Measurements from ENCODE around the gene DOHH. TPM values are rescaled to one million over a fixed set of nuclear protein-coding genes. Genes with fewer than 3 reads are reported as not detected.
A peak's percentile ranks its signal among the peaks of the same experiment; 100 is the strongest.

DOHH gene, protein sequence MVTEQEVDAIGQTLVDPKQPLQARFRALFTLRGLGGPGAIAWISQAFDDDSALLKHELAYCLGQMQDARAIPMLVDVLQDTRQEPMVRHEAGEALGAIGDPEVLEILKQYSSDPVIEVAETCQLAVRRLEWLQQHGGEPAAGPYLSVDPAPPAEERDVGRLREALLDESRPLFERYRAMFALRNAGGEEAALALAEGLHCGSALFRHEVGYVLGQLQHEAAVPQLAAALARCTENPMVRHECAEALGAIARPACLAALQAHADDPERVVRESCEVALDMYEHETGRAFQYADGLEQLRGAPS
- 9.3 TPM for polyA plus RNA-seq (2013, experiment 1 of 2)
- polyA plus RNA-seq (2013, experiment 2 of 2) = 9.4 TPM

DNA sequence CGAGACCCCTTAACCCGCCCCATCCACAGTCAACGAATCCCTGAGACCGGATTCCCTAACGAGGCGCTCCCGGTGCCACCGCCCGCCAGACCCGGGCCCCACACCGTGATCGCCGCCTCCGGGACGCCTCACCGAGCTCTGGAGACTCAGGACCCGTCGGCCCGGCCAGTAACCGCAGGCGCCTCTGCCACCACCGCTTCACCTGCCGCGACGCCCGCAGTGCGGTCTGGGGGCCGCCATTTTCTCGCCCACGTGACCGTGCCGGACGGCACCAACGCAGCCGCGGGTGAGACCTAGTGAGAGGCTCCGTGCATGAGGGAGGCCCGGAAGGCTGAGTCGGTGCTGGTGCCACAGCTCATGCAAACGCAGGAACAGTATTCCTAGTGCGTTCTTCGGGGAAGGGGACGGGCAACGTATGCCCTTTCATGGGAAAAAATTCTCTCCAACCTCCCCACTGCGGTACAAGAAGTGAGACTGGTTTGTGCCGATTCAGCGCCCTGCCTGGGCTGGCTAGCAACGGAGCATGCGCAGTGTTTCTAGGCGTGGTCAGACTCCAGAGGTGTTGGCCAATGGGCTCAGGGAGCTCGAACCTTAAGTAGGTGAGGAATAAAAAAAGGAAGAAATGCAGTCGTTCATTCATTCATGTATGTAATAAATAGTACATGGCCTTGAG lies at the start of gene DOHH:
TSS of gene DOHH (minus strand) at position 246 of the 673 bp plus-strand sequence. CDS start 3,860 bp downstream, outside the sequence.
- Histone ChIP-seq H3K27me3 (ENCODE audit: insufficient read depth, low read length, poor library complexity) (no peaks in the 10 kb centered on the region), H3K4me3 (ENCODE audit: low read length) (peak within 1 kb of the TSS; percentile 61), H3K4me1 (ENCODE audit: control insufficient read depth, low read depth, low read length) (peaks cover 2% of the 10 kb centered on the region), H3K27ac (ENCODE audit: low read depth, low read length) (peak within 1 kb of the TSS; percentile 3), H2BK5ac (ENCODE audit: low read length) (peak within 1 kb of the TSS; percentile 96), H4K5ac (ENCODE audit: low read length) (peak within 1 kb of the TSS; percentile 98), H3K36me3 (ENCODE audit: control insufficient read depth, insufficient read depth, low read length) (peaks cover 2% of the 10 kb centered on the region), H3K79me2 (ENCODE audit: control insufficient read depth, insufficient read depth, low read length) (peaks cover 18% of the 10 kb centered on the region), H3K79me1 (ENCODE audit: low read length) (peaks cover 11% of the 10 kb centered on the region), H2BK120ac (ENCODE audit: low read depth, low read length) (no peak within 1 kb of the TSS), H2BK15ac (replicated peaks; ENCODE audit: low read depth) (no peak within 1 kb of the TSS), H3K18ac (ENCODE audit: low read length) (peak within 1 kb of the TSS; percentile 62), H2AK5ac (ENCODE audit: low read length) (no peak within 1 kb of the TSS), H3K4me2 (ENCODE audit: low read length) (peak within 1 kb of the TSS; percentile 93), H3K4ac (ENCODE audit: low read depth, low read length) (peak within 1 kb of the TSS; percentile 66), H3K23ac (ENCODE audit: low read length) (peak within 1 kb of the TSS; percentile 98), H3K9ac (ENCODE audit: low read length) (peak within 1 kb of the TSS; percentile 93), H3K56ac (ENCODE audit: low read length) (peak within 1 kb of the TSS; percentile 97), H4K8ac (ENCODE audit: low read depth, low read length) (peak within 1 kb of the TSS; percentile 91)
- DNase-seq = peak; percentile 99
- WGBS (ENCODE audit: extremely low coverage, insufficient coverage, low lambda C conversion rate) = no CpG with 5 or more reads among the region's 52 CpGs

DNA sequence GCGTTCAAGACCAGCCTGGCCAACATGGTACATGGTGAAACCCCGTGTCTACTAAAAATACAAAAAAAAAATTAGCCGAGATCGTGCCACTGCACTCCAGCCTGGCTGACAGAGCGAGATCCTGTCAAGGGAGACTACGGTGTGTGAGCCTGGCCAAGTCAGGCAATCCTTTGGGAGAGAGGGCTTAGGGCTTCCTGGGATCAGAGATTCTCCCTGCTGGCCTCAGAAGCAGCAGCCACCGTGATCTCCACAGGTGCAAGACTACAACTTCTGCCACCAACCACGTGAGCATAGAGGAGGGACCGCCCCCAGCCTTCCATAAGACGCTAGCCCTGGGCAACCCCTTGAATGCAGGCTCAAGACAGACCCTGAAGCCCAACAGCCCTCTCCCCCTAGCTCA lies 49.3 kb upstream of the DOHH start:
- Histone ChIP-seq H3K56ac (ENCODE audit: low read length) (no peak overlapping the region), H4K5ac (ENCODE audit: low read length) (no peak overlapping the region), H2BK15ac (replicated peaks; ENCODE audit: low read depth) (no peak overlapping the region), H3K79me2 (ENCODE audit: control insufficient read depth, insufficient read depth, low read length) (no peaks in the 10 kb centered on the region), H2BK120ac (ENCODE audit: low read depth, low read length) (no peak overlapping the region), H3K27me3 (ENCODE audit: insufficient read depth, low read length, poor library complexity) (no peaks in the 10 kb centered on the region), H3K18ac (ENCODE audit: low read length) (no peak overlapping the region), H2BK5ac (ENCODE audit: low read length) (no peak overlapping the region), H3K9ac (ENCODE audit: low read length) (no peak overlapping the region), H3K4ac (ENCODE audit: low read depth, low read length) (no peak overlapping the region), H3K79me1 (ENCODE audit: low read length) (no peaks in the 10 kb centered on the region), H3K4me2 (ENCODE audit: low read length) (no peak overlapping the region), H4K8ac (ENCODE audit: low read depth, low read length) (no peak overlapping the region), H3K23ac (ENCODE audit: low read length) (no peak overlapping the region), H3K27ac (ENCODE audit: low read depth, low read length) (no peak overlapping the region), H3K36me3 (ENCODE audit: control insufficient read depth, insufficient read depth, low read length) (peaks cover 3% of the 10 kb centered on the region), H2AK5ac (ENCODE audit: low read length) (no peak overlapping the region), H3K4me3 (ENCODE audit: low read length) (no peak overlapping the region), H3K4me1 (ENCODE audit: control insufficient read depth, low read depth, low read length) (no peaks in the 10 kb centered on the region)
- WGBS (ENCODE audit: extremely low coverage, insufficient coverage, low lambda C conversion rate) = no CpG with 5 or more reads among the region's 10 CpGs
- DNase-seq = no peak

DNA sequence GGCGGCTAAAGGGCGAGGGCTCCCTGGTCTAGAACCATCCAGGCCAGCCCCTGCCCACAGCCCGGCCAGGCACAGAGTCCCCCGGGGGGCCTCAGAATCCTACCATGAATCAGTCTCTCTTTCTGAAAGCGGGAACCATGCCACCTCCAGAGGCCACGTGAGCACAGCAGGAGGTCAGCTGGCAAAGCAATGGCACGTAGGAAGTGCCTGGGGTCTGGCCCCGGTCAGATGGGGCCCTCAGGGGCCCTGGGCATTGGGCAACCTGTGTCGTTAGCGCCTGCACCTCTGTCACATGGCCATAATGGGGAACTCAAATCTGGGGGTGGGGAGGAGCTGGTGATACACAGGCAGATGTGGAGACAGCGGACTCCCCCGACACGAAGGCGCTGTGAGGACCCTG lies 48.1 kb upstream of the DOHH start:
- Histone ChIP-seq H2BK15ac (replicated peaks; ENCODE audit: low read depth) (no peak overlapping the region), H3K4me3 (ENCODE audit: low read length) (no peak overlapping the region), H4K5ac (ENCODE audit: low read length) (no peak overlapping the region), H3K18ac (ENCODE audit: low read length) (no peak overlapping the region), H3K79me1 (ENCODE audit: low read length) (no peaks in the 10 kb centered on the region), H3K27ac (ENCODE audit: low read depth, low read length) (no peak overlapping the region), H3K4me2 (ENCODE audit: low read length) (no peak overlapping the region), H3K36me3 (ENCODE audit: control insufficient read depth, insufficient read depth, low read length) (peaks cover 3% of the 10 kb centered on the region), H2BK120ac (ENCODE audit: low read depth, low read length) (no peak overlapping the region), H3K4ac (ENCODE audit: low read depth, low read length) (no peak overlapping the region), H3K9ac (ENCODE audit: low read length) (no peak overlapping the region), H4K8ac (ENCODE audit: low read depth, low read length) (no peak overlapping the region), H2AK5ac (ENCODE audit: low read length) (no peak overlapping the region), H3K79me2 (ENCODE audit: control insufficient read depth, insufficient read depth, low read length) (no peaks in the 10 kb centered on the region), H2BK5ac (ENCODE audit: low read length) (no peak overlapping the region), H3K27me3 (ENCODE audit: insufficient read depth, low read length, poor library complexity) (no peaks in the 10 kb centered on the region), H3K4me1 (ENCODE audit: control insufficient read depth, low read depth, low read length) (no peaks in the 10 kb centered on the region), H3K23ac (ENCODE audit: low read length) (no peak overlapping the region), H3K56ac (ENCODE audit: low read length) (no peak overlapping the region)
- no peak for DNase-seq
- no CpG with 5 or more reads among the region's 14 CpGs for WGBS (ENCODE audit: extremely low coverage, insufficient coverage, low lambda C conversion rate)

DNA sequence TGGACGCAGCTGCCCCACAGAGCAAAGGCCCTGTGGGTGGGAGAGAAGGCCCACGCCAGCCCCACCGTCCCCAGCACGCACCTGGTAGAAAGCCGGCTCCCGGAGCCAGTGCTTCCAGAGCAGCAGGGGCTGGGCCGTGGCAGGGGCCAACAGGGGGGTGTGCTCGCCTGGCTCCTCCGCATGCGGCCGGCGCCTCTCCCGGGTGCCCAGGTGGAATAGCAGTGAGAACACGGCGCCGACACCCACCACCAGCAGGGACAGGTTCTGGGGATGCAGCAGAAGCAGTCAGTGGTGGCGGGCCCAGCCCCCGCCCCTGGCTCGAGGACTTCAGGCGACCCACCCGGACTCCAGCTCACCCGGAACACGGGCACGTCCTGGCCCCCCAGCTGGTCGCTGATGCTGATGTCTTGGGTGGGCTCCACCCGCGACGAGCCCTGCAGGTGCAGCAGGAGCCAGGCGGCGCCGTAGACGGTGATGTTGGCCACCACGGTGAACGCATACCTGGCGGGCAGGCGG lies 47.4 kb upstream of the DOHH start:
- Histone ChIP-seq H4K5ac (ENCODE audit: low read length) (no peak overlapping the region), H3K4ac (ENCODE audit: low read depth, low read length) (no peak overlapping the region), H3K79me1 (ENCODE audit: low read length) (no peaks in the 10 kb centered on the region), H3K18ac (ENCODE audit: low read length) (no peak overlapping the region), H3K23ac (ENCODE audit: low read length) (no peak overlapping the region), H3K27me3 (ENCODE audit: insufficient read depth, low read length, poor library complexity) (no peaks in the 10 kb centered on the region), H2AK5ac (ENCODE audit: low read length) (no peak overlapping the region), H3K79me2 (ENCODE audit: control insufficient read depth, insufficient read depth, low read length) (no peaks in the 10 kb centered on the region), H2BK5ac (ENCODE audit: low read length) (no peak overlapping the region), H2BK15ac (replicated peaks; ENCODE audit: low read depth) (no peak overlapping the region), H3K36me3 (ENCODE audit: control insufficient read depth, insufficient read depth, low read length) (peaks cover 3% of the 10 kb centered on the region), H3K56ac (ENCODE audit: low read length) (no peak overlapping the region), H4K8ac (ENCODE audit: low read depth, low read length) (no peak overlapping the region), H3K4me1 (ENCODE audit: control insufficient read depth, low read depth, low read length) (no peaks in the 10 kb centered on the region), H3K9ac (ENCODE audit: low read length) (no peak overlapping the region), H3K27ac (ENCODE audit: low read depth, low read length) (no peak overlapping the region), H2BK120ac (ENCODE audit: low read depth, low read length) (no peak overlapping the region), H3K4me2 (ENCODE audit: low read length) (no peak overlapping the region), H3K4me3 (ENCODE audit: low read length) (no peak overlapping the region)
- no peak for DNase-seq
- no CpG with 5 or more reads among the region's 36 CpGs for WGBS (ENCODE audit: extremely low coverage, insufficient coverage, low lambda C conversion rate)

GRCh38 chr19:3547301-3547731 lies 46.8 kb upstream of the DOHH start:
- no peak overlapping the region for H3K4me2 ChIP-seq (ENCODE audit: low read length)
- no peak overlapping the region for H2BK120ac ChIP-seq (ENCODE audit: low read depth, low read length)
- H3K36me3 ChIP-seq (ENCODE audit: control insufficient read depth, insufficient read depth, low read length) = peaks cover 3% of the 10 kb centered on the region
- no peak overlapping the region for H3K18ac ChIP-seq (ENCODE audit: low read length)
- H3K4ac ChIP-seq (ENCODE audit: low read depth, low read length) = no peak overlapping the region
- H3K9ac ChIP-seq (ENCODE audit: low read length) = no peak overlapping the region
- no peak overlapping the region for H2BK15ac ChIP-seq (replicated peaks; ENCODE audit: low read depth)
- H3K23ac ChIP-seq (ENCODE audit: low read length) = no peak overlapping the region
- no peak overlapping the region for H4K8ac ChIP-seq (ENCODE audit: low read depth, low read length)
- no peak overlapping the region for H3K4me3 ChIP-seq (ENCODE audit: low read length)
- peak; percentile 20 for DNase-seq
- no peaks in the 10 kb centered on the region for H3K27me3 ChIP-seq (ENCODE audit: insufficient read depth, low read length, poor library complexity)
- no peak overlapping the region for H4K5ac ChIP-seq (ENCODE audit: low read length)
- no peaks in the 10 kb centered on the region for H3K79me2 ChIP-seq (ENCODE audit: control insufficient read depth, insufficient read depth, low read length)
- no peak overlapping the region for H3K56ac ChIP-seq (ENCODE audit: low read length)
- no CpG with 5 or more reads among the region's 15 CpGs for WGBS (ENCODE audit: extremely low coverage, insufficient coverage, low lambda C conversion rate)
- H2BK5ac ChIP-seq (ENCODE audit: low read length) = no peak overlapping the region
- H3K79me1 ChIP-seq (ENCODE audit: low read length) = no peaks in the 10 kb centered on the region
- no peaks in the 10 kb centered on the region for H3K4me1 ChIP-seq (ENCODE audit: control insufficient read depth, low read depth, low read length)
- no peak overlapping the region for H2AK5ac ChIP-seq (ENCODE audit: low read length)
- H3K27ac ChIP-seq (ENCODE audit: low read depth, low read length) = no peak overlapping the region

Measured in mesendoderm (in vitro differentiated cells).